H54 (cell line): ENCODE measurements around the gene CHST15.

Experiments used
- DNase-seq: peaks from one replicate; pipeline ENCODE4 v3.0.0; 2011; ENCODE audit warnings: low spot score, mixed read lengths; ENCODE audit not compliant: insufficient read length
- FAIRE-seq: peaks from 3 replicates; lab custom pipeline; 2011; peaks lifted over from hg19 to GRCh38; lab: Jason Lieb, UNC
- POLR2A ChIP-seq: IDR thresholded peaks from 2 replicates; pipeline ENCODE4 v1.6.1; 2011; ENCODE audit warnings: low read depth, mild to moderate bottlenecking, low read length

Gene CHST15

DNA sequence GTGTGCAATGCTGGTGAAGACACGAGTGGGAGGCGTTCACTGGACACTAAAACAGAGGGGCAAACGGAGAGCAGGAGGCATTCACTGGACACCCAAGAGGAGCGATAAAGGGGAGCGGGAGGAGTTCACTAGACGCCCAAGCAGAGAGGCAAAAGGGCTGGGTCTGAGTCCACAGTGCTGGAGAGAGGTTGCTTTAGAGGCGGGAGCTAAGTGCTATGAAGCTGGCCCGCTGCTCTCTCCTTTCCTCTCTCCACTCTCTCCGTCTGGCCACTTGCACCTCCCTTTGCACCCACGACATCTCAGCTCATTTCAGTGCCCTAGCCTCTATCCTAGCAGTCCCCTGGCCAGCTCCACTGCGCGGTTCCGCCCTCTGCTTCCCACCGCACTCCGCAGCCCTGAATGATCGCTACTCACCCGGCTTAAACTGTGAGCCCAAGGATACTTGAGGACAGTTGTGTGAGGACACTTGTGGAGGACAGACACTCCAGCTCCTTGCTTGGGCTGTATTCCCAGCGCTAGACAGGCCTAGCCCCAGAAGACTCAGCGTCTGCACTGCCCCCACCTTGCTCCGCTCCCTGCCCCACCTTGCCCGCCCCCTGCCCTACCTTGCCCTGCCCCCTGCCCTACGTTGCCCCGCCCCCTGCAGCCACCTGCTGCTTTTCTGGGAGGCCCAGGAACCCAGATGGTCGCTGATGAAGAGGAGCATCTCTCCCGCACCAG is 123.0 kb downstream of the CHST15 start:
- FAIRE-seq (no peak), DNase-seq (no peak)
- no peak for TF ChIP-seq POLR2A

DNA sequence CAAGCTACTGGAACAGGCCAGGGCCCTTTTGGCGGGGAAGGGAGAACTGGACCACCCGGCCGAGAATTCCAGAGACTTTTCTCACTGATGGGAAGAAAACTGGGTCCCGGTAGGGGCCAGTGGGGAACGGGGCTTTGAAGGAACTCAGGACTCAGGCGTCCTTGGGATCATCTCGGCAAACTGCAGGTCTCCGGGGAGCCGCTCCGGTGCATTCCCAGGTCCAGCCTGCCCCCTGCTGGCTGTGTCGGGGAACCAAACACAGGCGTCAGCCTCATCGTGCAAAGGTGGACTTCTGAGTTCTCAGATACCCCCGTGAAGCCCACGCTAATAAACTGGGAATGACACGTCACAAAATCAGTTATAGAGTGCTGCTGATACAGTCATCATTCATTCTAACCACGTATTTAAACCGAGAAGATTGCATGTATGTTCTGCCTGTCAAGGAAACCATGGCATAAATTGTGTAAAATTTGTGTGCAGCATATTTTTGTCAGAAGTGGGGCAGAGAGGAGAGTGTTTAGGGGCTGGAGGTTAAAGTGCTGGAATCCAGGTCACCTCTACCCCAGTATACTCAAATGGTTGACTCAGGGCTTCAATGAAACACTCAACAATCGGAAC is 125.7 kb downstream of the CHST15 start:
- no peak for TF ChIP-seq POLR2A
- peak; percentile 61 for DNase-seq
- FAIRE-seq: no peak

DNA sequence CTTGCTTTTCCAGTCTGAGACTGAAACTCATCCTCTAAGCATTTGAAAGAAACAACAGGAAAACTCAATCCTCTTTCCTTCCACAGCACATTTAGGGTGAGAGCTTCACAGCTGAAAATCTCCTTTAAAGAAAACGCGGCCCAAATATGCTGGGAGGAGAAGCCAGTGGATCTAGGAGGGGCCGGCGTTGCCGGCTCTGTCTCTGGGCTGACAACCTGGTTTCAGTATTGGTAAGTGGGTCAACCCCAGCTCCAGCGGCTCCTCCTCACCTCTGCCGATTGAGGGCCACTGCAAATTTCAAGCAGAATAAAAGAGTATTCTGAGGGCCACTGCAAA is 126.5 kb downstream of the CHST15 start:
- DNase-seq (no peak), FAIRE-seq (no peak)
- TF ChIP-seq POLR2A: no peak

GRCh38 chr10:123965973-123966895 is 127.2 kb downstream of the CHST15 start:
- no peak for FAIRE-seq
- TF ChIP-seq POLR2A: no peak
- no peak for DNase-seq

DNA sequence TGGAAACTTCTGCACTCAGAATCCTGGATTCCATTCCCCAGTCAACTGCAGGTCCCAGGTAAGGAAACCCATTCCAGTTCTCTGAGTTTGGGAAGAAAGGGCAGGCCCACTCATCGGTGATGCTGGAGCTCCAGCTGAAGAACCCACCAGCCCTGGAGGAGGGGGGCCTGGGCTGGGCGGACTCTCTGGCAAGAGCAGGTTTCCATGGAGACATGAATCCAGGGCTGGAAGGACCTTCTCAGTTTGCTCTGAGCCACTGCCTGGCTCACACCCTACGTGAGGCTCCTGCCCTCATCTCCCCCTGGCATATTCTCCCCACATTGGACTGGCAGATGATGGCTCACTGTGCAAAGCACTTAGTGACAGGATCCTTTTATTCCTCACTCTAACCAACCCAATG is 128.4 kb downstream of the CHST15 start:
- DNase-seq (no peak), FAIRE-seq (no peak)
- no peak for TF ChIP-seq POLR2A

GRCh38 chr10:123962756-123963530 is 130.5 kb downstream of the CHST15 start:
- DNase-seq: no peak
- TF ChIP-seq POLR2A: no peak
- FAIRE-seq: no peak

- no peak for DNase-seq
- no peak for TF ChIP-seq POLR2A
- FAIRE-seq: no peak
These were observed 135.2 kb downstream of the CHST15 start for GRCh38 chr10:123958241-123958640.
